ENCODE data around the gene NRL. TPM values are rescaled to one million over a fixed set of nuclear protein-coding genes. Genes with fewer than 3 reads are reported as not detected.

Gene NRL
- total RNA-seq, 2 donors from 2014 or later = 4.3 to 4.7 TPM

GRCh38 chr14:24080888-24081738 is 33.6 kb downstream of the NRL start:
- Histone ChIP-seq H3K36me3 (no peaks in the 10 kb centered on the region), H3K27ac (peak overlapping the region; percentile 59 to 72), H3K9me3 (no peaks in the 10 kb centered on the region), H3K4me3 (peak overlapping the region; percentile 47 to 59), H3K27me3 (replicated peaks; ENCODE audit: insufficient read depth) (no peaks in the 10 kb centered on the region), H3K4me1 (replicated peaks) (peaks cover 4% of the 10 kb centered on the region)
- under 1% methylated on average over 35 of the region's 74 CpGs for WGBS
- intact Hi-C loops (cut with DNase I) = no loop called here
- DNase-seq (ENCODE audit: low spot score) = peak; percentile 54
- TF ChIP-seq POLR2AphosphoS5 (IDR thresholded peaks at IDR 0.05) (peak; percentile 25), POLR2A (IDR thresholded peaks at IDR 0.05) (no peak)

GRCh38 chr14:24080142-24080530 is 34.6 kb downstream of the NRL start:
- no peaks in the 10 kb centered on the region for H3K9me3 ChIP-seq
- TF ChIP-seq POLR2A (IDR thresholded peaks at IDR 0.05) = no peak
- TF ChIP-seq CTCF (IDR thresholded peaks at IDR 0.05) = no peak
- TF ChIP-seq POLR2AphosphoS5 (IDR thresholded peaks at IDR 0.05) = no peak
- 81% methylated on average over 6 of the region's 6 CpGs for WGBS

GRCh38 chr14:24079491-24080141 is 35.1 kb downstream of the NRL start:
- H3K36me3 ChIP-seq = no peaks in the 10 kb centered on the region
- peaks cover 4% of the 10 kb centered on the region for H3K4me1 ChIP-seq (replicated peaks)
- no peak overlapping the region for H3K27ac ChIP-seq
- TF ChIP-seq POLR2A (IDR thresholded peaks at IDR 0.05) = no peak
- no peak for TF ChIP-seq POLR2AphosphoS5 (IDR thresholded peaks at IDR 0.05)
- TF ChIP-seq CTCF (IDR thresholded peaks at IDR 0.05) = no peak
- intact Hi-C loops (cut with DNase I) = no loop called here
- 90% methylated on average over 9 of the region's 9 CpGs for WGBS
- no peak overlapping the region for H3K4me3 ChIP-seq
- no peaks in the 10 kb centered on the region for H3K9me3 ChIP-seq
- no peaks in the 10 kb centered on the region for H3K27me3 ChIP-seq (replicated peaks; ENCODE audit: insufficient read depth)
- DNase-seq (ENCODE audit: low spot score) = no peak

More at GRCh38 chr14:24080142-24080530, 34.6 kb downstream of the NRL start:
- Histone ChIP-seq H3K27ac (peak overlapping the region in 1 of 2 donors; percentile 72), H3K4me3 (no peak overlapping the region), H3K4me1 (replicated peaks) (peaks cover 4% of the 10 kb centered on the region), H3K27me3 (replicated peaks; ENCODE audit: insufficient read depth) (no peaks in the 10 kb centered on the region), H3K36me3 (no peaks in the 10 kb centered on the region)
- no peak for DNase-seq (ENCODE audit: low spot score)
- intact Hi-C loops (cut with DNase I) = no loop called here

- TF ChIP-seq POLR2AphosphoS5 (IDR thresholded peaks at IDR 0.05) (no peak), POLR2A (IDR thresholded peaks at IDR 0.05) (no peak), CTCF (IDR thresholded peaks at IDR 0.05) (no peak)
- Histone ChIP-seq H3K27ac (no peak overlapping the region), H3K4me3 (no peak overlapping the region), H3K36me3 (no peaks in the 10 kb centered on the region), H3K27me3 (replicated peaks; ENCODE audit: insufficient read depth) (no peaks in the 10 kb centered on the region), H3K9me3 (no peaks in the 10 kb centered on the region), H3K4me1 (replicated peaks) (peaks cover 4% of the 10 kb centered on the region)
- intact Hi-C loops (cut with DNase I) = no loop called here
- DNase-seq (ENCODE audit: low spot score) = no peak
- 83% methylated on average over 3 of the region's 3 CpGs for WGBS
Observed at GRCh38 chr14:24078146-24078545, 36.6 kb downstream of the NRL start.

GRCh38 chr14:24077086-24077485 is 37.7 kb downstream of the NRL start:
- H3K4me3 ChIP-seq = no peak overlapping the region
- H3K27ac ChIP-seq = no peak overlapping the region
- no peaks in the 10 kb centered on the region for H3K27me3 ChIP-seq (replicated peaks; ENCODE audit: insufficient read depth)
- TF ChIP-seq POLR2A (IDR thresholded peaks at IDR 0.05) (no peak), POLR2AphosphoS5 (IDR thresholded peaks at IDR 0.05) (no peak), CTCF (IDR thresholded peaks at IDR 0.05) (no peak)
- intact Hi-C loops (cut with DNase I) = no loop called here
- peaks cover 4% of the 10 kb centered on the region for H3K4me1 ChIP-seq (replicated peaks)
- H3K36me3 ChIP-seq = no peaks in the 10 kb centered on the region
- no peaks in the 10 kb centered on the region for H3K9me3 ChIP-seq
- no peak for DNase-seq (ENCODE audit: low spot score)
- 94% methylated on average over 23 of the region's 23 CpGs for WGBS
